NCI-H748 treated with DMSO at 0.1 percent for 48 hours (cell line): ENCODE measurements around the gene WNK1.
"Not testable (repeated sequence)": the region's sequence is repeated elsewhere in the genome, so short reads cannot be mapped to it uniquely, and the experiment has no call there.

Experiments
- DNase-seq: peaks from one replicate; lab custom pipeline; 2025; lab: John Stamatoyannopoulos, UW

The WNK1 gene

GRCh38 chr12:779745-780734 lies 27.7 kb downstream of the WNK1 start:
- DNase-seq, result no peak

GRCh38 chr12:780750-781379 lies 28.5 kb downstream of the WNK1 start:
- DNase-seq, result no peak

- DNase-seq, result no peak
Observed at GRCh38 chr12:785706-786105, 33.3 kb downstream of the WNK1 start.

- DNase-seq, result no peak
Observed at GRCh38 chr12:788288-788687, 35.9 kb downstream of the WNK1 start.

- not testable (repeated sequence) for DNase-seq
Observed at GRCh38 chr12:788762-789161, 36.4 kb downstream of the WNK1 start.

- no peak for DNase-seq
Observed at GRCh38 chr12:789852-790563, 37.6 kb downstream of the WNK1 start.

GRCh38 chr12:790608-791007 lies 38.2 kb downstream of the WNK1 start:
- DNase-seq, result no peak

GRCh38 chr12:793037-793436 lies 40.7 kb downstream of the WNK1 start:
- DNase-seq, result no peak

- no peak for DNase-seq
Observed at GRCh38 chr12:793711-794110, 41.3 kb downstream of the WNK1 start.

- DNase-seq, result no peak
Observed at GRCh38 chr12:795305-795704, 42.9 kb downstream of the WNK1 start.

GRCh38 chr12:800401-800800 lies 48.0 kb downstream of the WNK1 start:
- no peak for DNase-seq

GRCh38 chr12:802242-803120 lies 50.1 kb downstream of the WNK1 start:
- DNase-seq, result no peak

- no peak for DNase-seq
Observed at GRCh38 chr12:805022-805632, 52.7 kb downstream of the WNK1 start.

- DNase-seq, result no peak
Observed at GRCh38 chr12:806200-806791, 53.9 kb downstream of the WNK1 start.

GRCh38 chr12:807041-807735 lies 54.8 kb downstream of the WNK1 start:
- DNase-seq, result no peak

GRCh38 chr12:810116-810515 lies 57.7 kb downstream of the WNK1 start:
- DNase-seq, result no peak

GRCh38 chr12:810671-811415 lies 58.5 kb downstream of the WNK1 start:
- no peak for DNase-seq

GRCh38 chr12:812950-813349 lies 60.6 kb downstream of the WNK1 start:
- DNase-seq, result no peak

- DNase-seq, result not testable (repeated sequence)
Observed at GRCh38 chr12:817456-817855, 65.1 kb downstream of the WNK1 start.
